MM.1S (cell line): ENCODE measurements around the gene FOXO1.

Experiments
- DNase-seq: peaks from one replicate; pipeline ENCODE4 v3.0.0-alpha.2; 2015
- H2AFZ ChIP-seq: fragments of 300-600 bp; sonication (generic); 2 replicates; pipeline ENCODE4 v1.6.0; 2016; ENCODE audit warnings: antibody characterized with exemption, low read length
- H3F3A ChIP-seq: fragments of 300-600 bp; sonication (generic); 2 replicates; pipeline ENCODE4 v1.6.1; 2016; ENCODE audit warnings: mild to moderate bottlenecking, antibody characterized with exemption, low read length, moderate library complexity, mixed read lengths; ENCODE audit not compliant: insufficient read depth
- H3K27ac ChIP-seq: fragments of 300-600 bp; sonication (generic); 2 replicates; pipeline ENCODE4 v1.5.1; 2016; ENCODE audit warnings: mild to moderate bottlenecking, low read length
- H3K27me3 ChIP-seq: fragments of 300-600 bp; sonication (generic); replicated peaks from 2 replicates; pipeline ENCODE4 v1.6.0; 2016; ENCODE audit warnings: low read length; ENCODE audit not compliant: insufficient read depth
- H3K36me3 ChIP-seq: fragments of 300-600 bp; sonication (generic); replicated peaks from 2 replicates; pipeline ENCODE4 v1.6.1; 2016; ENCODE audit warnings: mild to moderate bottlenecking, low read length, mixed read lengths; ENCODE audit not compliant: insufficient read depth
- H3K4me1 ChIP-seq: fragments of 300-600 bp; sonication (generic); 2 replicates; pipeline ENCODE4 v1.6.1; 2016; ENCODE audit warnings: low read length, mixed read lengths
- H3K4me2 ChIP-seq: fragments of 300-600 bp; sonication (generic); 2 replicates; pipeline ENCODE4 v1.6.0; 2016; ENCODE audit warnings: low read depth, low read length
- H3K4me3 ChIP-seq: fragments of 300-600 bp; sonication (generic); 2 replicates; pipeline ENCODE4 v1.5.1; 2016; ENCODE audit warnings: low read length, mixed read lengths
- H3K79me2 ChIP-seq: fragments of 300-600 bp; sonication (generic); 2 replicates; pipeline ENCODE4 v1.6.1; 2016; ENCODE audit warnings: mixed run types, low read length, mixed read lengths
- H3K9ac ChIP-seq: fragments of 300-600 bp; sonication (generic); 2 replicates; pipeline ENCODE4 v1.6.1; 2016; ENCODE audit warnings: low read length, mixed read lengths
- H3K9me2 ChIP-seq: fragments of 300-600 bp; sonication (generic); replicated peaks from 2 replicates; pipeline ENCODE4 v1.6.1; 2016; ENCODE audit warnings: mild to moderate bottlenecking, low read length, mixed read lengths; ENCODE audit not compliant: insufficient read depth
- H3K9me3 ChIP-seq: fragments of 300-600 bp; sonication (generic); replicated peaks from 2 replicates; pipeline ENCODE4 v1.6.1; 2016; ENCODE audit warnings: mild to moderate bottlenecking, low read length, mixed read lengths; ENCODE audit not compliant: insufficient read depth
- H4K20me1 ChIP-seq: fragments of 300-600 bp; sonication (generic); 2 replicates; pipeline ENCODE4 v1.6.1; 2016; ENCODE audit warnings: mild to moderate bottlenecking, low read length, moderate library complexity, mixed read lengths; ENCODE audit not compliant: insufficient read depth
- CTCF ChIP-seq: fragments of 300-600 bp; sonication (generic); IDR thresholded peaks from 2 replicates; pipeline ENCODE4 v1.5.1; 2016; ENCODE audit warnings: antibody characterized with exemption, low read length, mixed read lengths
- EZH2 ChIP-seq: fragments of 300-600 bp; sonication (generic); optimal IDR thresholded peaks from 2 replicates; pipeline ENCODE3; 2017; ENCODE audit warnings: low read depth, mild to moderate bottlenecking, antibody characterized with exemption, low read length, mixed read lengths
- EZH2phosphoT487 ChIP-seq: fragments of 300-600 bp; sonication (generic); IDR thresholded peaks from 2 replicates; pipeline ENCODE4 v1.6.1; 2018; ENCODE audit warnings: antibody characterized with exemption, low read length

FOXO1 gene

GRCh38 chr13:40613914-40614313, 52.5 kb downstream of the FOXO1 start:
- Histone ChIP-seq H3K79me2 (peaks cover 14% of the 10 kb centered on the region; the same call in 1 of the 2 replicates), H3K9me2 (no peaks in the 10 kb centered on the region), H3K9me3 (no peaks in the 10 kb centered on the region), H3K4me1 (no peaks in the 10 kb centered on the region), H3K27me3 (no peaks in the 10 kb centered on the region), H3K9ac (no peak overlapping the region), H2AFZ (no peak overlapping the region), H3K36me3 (no peaks in the 10 kb centered on the region), H3K4me2 (no peak overlapping the region), H3F3A (no peaks in the 10 kb centered on the region), H3K4me3 (no peak overlapping the region), H4K20me1 (no peaks in the 10 kb centered on the region), H3K27ac (no peak overlapping the region)
- DNase-seq: no peak
- TF ChIP-seq CTCF (no peak), EZH2phosphoT487 (no peak), EZH2 (no peak)

- no peaks in the 10 kb centered on the region for H4K20me1 ChIP-seq
- no peaks in the 10 kb centered on the region for H3K9me3 ChIP-seq
- H3K4me1 ChIP-seq: no peaks in the 10 kb centered on the region
- H3K9ac ChIP-seq: no peak overlapping the region
- no peaks in the 10 kb centered on the region for H3K27me3 ChIP-seq
- H2AFZ ChIP-seq: no peak overlapping the region
- no peaks in the 10 kb centered on the region for H3K36me3 ChIP-seq
- no peak overlapping the region for H3K4me3 ChIP-seq
- TF ChIP-seq EZH2: no peak
- no peak for TF ChIP-seq CTCF
- no peak for TF ChIP-seq EZH2phosphoT487
- peaks cover 10% of the 10 kb centered on the region; the same call in 1 of the 2 replicates for H3K79me2 ChIP-seq
- no peaks in the 10 kb centered on the region for H3F3A ChIP-seq
- no peak for DNase-seq
- H3K9me2 ChIP-seq: no peaks in the 10 kb centered on the region
- H3K4me2 ChIP-seq: no peak overlapping the region
- H3K27ac ChIP-seq: no peak overlapping the region
Observed at GRCh38 chr13:40613192-40613818, 53.1 kb downstream of the FOXO1 start.

- Histone ChIP-seq H3F3A (no peaks in the 10 kb centered on the region), H3K27ac (no peak overlapping the region), H3K27me3 (no peaks in the 10 kb centered on the region), H3K36me3 (no peaks in the 10 kb centered on the region), H2AFZ (no peak overlapping the region), H3K4me2 (no peak overlapping the region), H3K9ac (no peak overlapping the region), H3K4me1 (no peaks in the 10 kb centered on the region), H3K79me2 (peaks cover 10% of the 10 kb centered on the region; the same call in 1 of the 2 replicates), H4K20me1 (no peaks in the 10 kb centered on the region), H3K9me2 (no peaks in the 10 kb centered on the region), H3K4me3 (no peak overlapping the region), H3K9me3 (no peaks in the 10 kb centered on the region)
- no peak for TF ChIP-seq EZH2
- no peak for TF ChIP-seq EZH2phosphoT487
- DNase-seq: no peak
Observed at GRCh38 chr13:40612041-40612440, 54.4 kb downstream of the FOXO1 start.

GRCh38 chr13:40611635-40612034, 54.8 kb downstream of the FOXO1 start:
- Histone ChIP-seq H3K9me2 (no peaks in the 10 kb centered on the region), H3K36me3 (no peaks in the 10 kb centered on the region), H3K4me3 (no peak overlapping the region), H3F3A (no peaks in the 10 kb centered on the region), H2AFZ (no peak overlapping the region), H3K9me3 (no peaks in the 10 kb centered on the region), H3K4me1 (no peaks in the 10 kb centered on the region), H4K20me1 (no peaks in the 10 kb centered on the region), H3K4me2 (no peak overlapping the region), H3K27me3 (no peaks in the 10 kb centered on the region), H3K79me2 (peaks cover 10% of the 10 kb centered on the region; the same call in 1 of the 2 replicates), H3K27ac (no peak overlapping the region), H3K9ac (no peak overlapping the region)
- TF ChIP-seq EZH2phosphoT487 (no peak), CTCF (no peak), EZH2 (no peak)
- DNase-seq: no peak
